Stimulated activated naive CD4-positive, alpha-beta T cell (primary cell): Measurements from ENCODE around the gene TSSC4.

ENCODE experiments used
- DNase-seq, 6 experiments: peaks; one replicate each; lab custom pipeline; 2025; lab: John Stamatoyannopoulos, UW

The TSSC4 gene

GRCh38 chr11:2434008-2434407 is 33.5 kb downstream of the TSSC4 start:
- DNase-seq: no peak

DNA sequence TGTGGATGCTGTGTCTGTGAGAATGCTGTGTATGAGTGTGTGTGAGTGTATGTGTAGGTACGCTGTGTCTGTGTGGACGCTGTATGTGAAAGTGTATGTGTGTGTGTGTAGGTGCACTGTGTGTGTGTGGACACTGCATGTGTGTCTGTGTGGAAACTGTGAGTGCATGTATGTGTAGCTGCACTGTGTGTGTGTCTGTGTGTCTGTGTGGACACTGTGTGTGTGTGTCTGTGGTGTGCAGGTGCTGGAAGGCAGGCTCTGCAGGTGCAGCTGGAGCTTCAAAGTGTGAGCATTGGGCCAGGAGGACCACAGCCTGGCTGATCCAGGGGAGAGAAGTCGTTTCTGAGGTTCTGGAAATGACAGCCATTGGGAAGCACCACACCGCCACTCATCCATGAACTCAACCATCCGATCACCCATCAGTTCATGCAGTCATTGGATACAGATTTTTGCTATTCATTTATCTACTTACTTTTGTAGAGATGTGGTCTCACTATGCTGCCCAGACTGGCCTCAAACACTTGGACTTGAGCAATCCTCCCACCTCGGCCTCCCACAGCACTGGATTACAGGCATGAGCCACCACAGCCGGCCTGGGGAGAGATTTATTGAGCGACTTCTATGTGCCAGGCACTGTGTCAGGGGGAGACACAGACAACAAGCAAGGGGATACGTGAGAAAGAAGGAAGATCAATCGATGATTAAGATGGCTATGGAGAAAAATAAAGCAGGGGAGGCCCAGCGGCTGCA is 34.1 kb downstream of the TSSC4 start:
- DNase-seq: no peak

- DNase-seq: no peak
Observed at GRCh38 chr11:2435288-2436012, 34.9 kb downstream of the TSSC4 start.

DNA sequence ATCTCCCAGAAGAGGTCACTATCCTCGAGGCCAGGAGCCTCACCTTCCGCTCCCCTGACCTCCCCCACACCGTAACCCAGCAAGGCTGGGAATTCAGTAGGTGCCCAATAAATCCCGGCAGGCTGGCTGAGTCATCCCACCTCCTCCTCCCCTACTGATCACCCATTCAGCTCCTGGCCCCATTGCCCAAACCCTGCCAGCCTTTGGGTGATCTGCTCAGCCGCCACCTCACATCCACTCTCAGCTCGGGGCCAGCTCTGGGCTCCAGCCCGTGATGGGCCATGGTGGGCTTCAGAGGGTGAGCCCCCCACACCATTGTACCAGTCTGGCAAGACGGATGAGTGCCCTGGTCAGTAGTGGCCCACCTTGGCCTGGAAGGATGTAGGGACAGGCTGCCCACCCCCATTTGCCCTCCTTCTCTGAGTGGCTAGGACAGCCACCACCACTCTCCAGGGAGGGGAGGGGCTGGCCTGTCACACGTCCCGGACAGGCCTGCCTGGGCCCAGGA is 35.5 kb downstream of the TSSC4 start:
- DNase-seq: no peak

GRCh38 chr11:2436521-2437031 is 36.0 kb downstream of the TSSC4 start:
- DNase-seq: no peak

GRCh38 chr11:2437516-2437915 is 37.0 kb downstream of the TSSC4 start:
- no peak for DNase-seq

DNA sequence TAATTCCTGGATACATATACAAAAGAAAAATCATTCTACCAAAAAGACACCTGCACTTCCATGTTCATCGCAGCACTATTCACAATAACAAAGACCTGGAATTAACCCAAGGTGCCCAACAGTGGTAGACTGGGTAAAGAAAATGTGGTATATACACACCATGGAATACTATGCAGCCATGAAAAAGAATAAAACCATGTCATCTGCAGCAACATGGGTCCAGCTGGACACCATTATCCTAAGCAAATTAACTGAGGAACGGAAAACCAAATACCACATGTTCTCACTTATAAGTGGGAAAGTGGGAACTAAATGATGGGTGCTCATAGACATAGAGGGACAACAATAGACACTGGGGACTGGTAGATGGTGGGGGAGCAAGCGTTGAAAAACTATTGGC is 39.3 kb downstream of the TSSC4 start:
- DNase-seq: no peak

DNA sequence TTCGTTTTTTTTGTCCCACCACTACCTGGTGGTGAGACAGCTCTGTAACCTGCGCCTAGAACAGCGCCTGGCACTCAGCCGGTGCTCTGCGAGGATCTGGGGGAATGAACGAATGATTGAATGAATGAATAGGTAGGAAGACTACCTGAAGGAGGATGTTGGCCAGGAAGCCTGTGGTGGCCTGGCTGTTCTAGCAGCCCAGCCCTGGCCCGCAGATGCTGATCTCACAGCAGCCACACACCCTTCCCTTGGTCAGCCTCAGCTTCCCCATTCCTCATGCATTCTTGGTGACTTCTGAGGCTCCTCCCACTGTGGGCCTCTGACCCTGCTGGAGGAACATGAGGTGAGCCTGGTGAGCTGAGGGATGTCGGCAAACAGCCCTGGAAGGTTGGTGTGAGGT is 40.1 kb downstream of the TSSC4 start:
- DNase-seq: no peak

DNA sequence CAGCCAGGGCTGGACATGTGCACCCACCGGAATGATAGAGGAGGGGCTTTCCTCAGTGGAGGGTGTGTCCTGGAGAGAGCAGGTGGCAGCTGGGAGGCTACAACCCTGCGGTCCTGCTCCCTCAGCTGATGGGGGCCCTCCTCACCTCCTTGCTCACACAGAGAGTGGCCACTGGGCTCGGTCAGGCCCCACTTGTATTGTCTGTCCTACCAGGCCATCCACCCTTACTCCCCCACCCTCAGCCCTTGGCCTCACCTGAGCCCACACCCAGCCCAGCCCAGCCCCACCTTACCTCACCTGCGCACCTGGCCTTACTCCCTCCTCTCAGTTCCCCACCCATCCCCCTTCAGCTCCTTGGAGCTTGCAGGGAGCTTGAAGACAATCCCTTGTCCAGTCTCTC is 40.6 kb downstream of the TSSC4 start:
- DNase-seq: no peak

GRCh38 chr11:2442589-2442988 is 42.0 kb downstream of the TSSC4 start:
- peak in 5 of 6 experiments; percentile 24 to 78 (median 68) for DNase-seq

- no peak for DNase-seq
Observed at GRCh38 chr11:2443406-2443805, 42.9 kb downstream of the TSSC4 start.

DNA sequence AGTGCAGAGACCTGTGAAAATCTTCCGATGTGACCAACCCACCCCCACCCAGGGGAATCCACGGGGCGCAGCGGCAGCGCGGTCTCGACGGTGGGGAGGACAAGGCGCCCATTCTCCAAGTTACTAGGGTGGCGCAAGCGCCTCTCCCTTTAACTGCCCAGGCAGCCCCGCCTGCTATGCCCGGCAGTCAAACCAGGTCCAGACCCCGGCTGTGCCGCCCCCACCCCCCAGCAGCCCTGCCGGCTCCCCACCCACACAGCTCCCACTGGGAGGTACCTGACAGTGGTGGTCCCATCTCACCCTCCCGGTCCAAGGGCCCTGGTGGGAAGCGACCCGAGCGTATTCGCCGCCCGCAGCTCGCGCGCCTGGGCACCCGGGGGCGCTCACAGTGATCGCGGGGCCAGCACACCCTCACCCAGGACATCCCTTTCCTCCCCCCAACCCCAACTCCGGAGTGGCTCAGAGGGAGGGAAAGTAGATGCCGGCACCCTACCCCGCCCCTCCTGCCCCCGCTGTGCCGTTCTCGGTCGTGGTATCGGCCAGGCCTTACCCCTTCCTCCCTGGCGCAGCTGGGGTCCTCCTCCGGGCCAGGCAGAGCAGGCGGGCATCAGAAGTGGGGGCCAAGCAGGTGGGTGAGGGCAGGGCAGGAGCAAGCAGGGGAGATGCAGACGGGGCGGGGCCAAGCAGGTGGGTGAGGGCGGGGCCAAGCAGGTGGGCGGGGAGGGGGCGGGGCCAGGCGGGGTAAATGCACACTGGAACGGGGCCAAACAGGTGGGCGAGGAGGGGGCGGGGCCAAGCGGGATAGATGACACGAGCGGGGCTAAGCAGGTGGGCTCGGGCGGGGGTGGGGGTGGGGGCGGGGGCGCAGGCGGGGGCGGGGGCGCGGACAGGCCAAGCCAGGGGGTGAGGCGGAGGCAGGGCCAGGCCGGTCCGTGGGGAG is 43.6 kb downstream of the TSSC4 start, which contains the start of gene TRPM5:
TSS of gene TRPM5 (minus strand) at position 634 of the 940 bp plus-strand sequence. CDS start 21,478 bp downstream, outside the sequence.
- peak; percentile 61 to 86 (median 83) for DNase-seq

DNA sequence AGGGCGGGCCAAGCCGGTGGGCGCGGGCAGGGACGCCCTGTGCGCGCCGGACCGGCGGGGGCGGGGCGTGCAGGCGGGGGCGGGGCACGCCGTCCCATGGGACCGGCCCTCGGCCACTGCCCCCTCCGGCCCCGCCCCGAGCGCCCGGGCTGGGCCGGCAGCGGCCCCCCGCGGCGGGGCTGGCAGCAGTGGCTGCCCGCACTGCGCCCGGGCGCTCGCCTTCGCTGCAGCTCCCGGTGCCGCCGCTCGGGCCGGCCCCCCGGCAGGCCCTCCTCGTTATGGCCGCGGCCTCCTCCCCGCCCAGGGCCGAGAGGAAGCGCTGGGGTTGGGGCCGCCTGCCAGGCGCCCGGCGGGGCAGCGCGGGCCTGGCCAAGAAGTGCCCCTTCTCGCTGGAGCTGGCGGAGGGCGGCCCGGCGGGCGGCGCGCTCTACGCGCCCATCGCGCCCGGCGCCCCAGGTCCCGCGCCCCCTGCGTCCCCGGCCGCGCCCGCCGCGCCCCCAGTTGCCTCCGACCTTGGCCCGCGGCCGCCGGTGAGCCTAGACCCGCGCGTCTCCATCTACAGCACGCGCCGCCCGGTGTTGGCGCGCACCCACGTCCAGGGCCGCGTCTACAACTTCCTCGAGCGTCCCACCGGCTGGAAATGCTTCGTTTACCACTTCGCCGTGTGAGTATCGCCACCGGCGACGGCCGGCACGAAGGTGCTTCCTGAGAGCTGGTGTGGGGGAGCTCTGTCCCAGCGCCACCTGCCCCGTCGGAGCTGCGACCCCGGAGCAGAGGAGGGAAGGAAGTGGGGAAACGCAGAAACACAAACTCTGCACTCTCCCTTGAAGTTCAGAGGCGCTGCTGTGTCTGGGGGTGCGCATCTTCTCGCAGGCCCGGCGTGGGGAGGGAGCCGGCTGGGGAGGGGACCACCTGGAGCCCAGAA is 44.5 kb downstream of the TSSC4 start, which contains the start of gene KCNQ1:
TSS of gene KCNQ1 (plus strand) at position 188 of the 925 bp plus-strand sequence. CDS start at position 279, 91 bp downstream.
- peak in 4 of 6 experiments; percentile 18 to 71 (median 50) for DNase-seq

DNA sequence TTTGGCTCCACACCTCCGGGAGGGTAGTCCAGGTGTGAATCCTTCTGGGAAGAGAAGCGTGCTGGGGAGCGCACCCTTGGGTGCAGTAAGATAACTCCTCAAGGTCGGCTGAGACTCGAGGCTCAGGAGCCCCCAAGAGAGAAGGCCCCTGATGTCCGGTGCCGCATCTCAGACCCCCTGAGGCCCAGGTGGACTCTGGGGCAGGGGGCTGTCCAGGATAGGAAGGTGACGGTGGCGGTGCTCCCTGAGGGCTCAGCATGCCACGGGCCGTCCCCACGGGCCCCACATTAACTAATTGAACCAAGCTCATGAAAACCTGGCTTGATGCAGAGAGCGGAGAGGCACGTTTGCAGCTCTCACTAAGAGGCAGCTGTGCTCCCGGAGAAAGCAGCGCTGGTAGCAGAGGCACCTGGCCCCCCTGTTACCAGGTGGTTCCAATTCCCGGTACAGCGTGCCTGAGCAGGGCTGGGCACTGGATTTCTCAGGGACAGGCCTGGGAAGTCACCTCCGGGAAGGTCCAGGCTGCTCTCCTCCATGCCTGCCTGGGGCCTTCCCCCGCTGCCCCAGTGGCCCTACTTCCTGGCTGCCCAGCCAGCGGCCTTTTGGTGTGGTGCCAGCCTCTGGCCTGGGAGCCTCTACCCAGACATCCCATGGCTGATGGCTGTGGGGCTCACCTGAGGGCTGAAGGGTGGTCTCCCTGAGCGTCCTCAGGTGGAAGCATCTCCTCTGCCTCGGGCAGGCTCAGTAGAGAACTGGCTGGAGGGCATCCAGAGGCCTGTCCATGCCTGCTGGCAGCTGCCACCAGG is 45.4 kb downstream of the TSSC4 start:
- DNase-seq: peak in 1 of 6 experiments; percentile 40

DNA sequence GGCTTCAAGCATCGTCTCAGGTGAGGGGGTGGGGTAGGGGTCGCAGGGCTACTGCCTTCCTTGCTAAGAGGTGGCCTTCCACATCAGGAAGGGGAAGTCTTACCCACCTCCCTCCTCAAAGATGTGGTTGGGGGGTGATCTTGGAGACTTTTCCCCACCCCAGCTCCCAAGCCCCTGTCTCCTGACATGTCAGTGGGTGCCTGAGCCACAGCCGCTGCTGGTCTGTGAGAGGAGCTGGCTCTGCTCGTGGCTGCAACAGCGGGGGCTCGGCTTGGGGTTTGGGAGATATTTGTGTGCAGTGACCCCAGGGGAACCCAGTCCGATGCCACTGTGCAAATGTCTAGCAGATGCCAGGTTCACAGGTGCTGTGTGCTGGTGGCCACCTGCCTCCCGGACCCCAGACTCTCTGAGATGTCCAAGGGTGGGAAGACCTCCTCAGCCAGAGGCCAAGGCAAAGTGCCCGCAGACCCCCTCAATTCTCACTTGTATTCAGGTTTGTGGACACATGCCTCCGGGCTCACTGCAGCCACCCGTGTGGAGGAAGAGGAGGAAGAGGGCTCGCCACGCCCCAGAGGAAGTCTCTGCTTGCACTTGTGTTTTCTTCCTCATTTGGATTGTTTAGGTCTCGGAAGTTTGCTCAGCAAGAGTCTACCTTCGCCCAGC is 46.2 kb downstream of the TSSC4 start:
- peak in 3 of 6 experiments; percentile 13 to 30 (median 13) for DNase-seq

GRCh38 chr11:2447253-2447950 is 46.9 kb downstream of the TSSC4 start:
- DNase-seq: no peak

- no peak for DNase-seq
Observed at GRCh38 chr11:2447951-2448650, 47.6 kb downstream of the TSSC4 start.
